Measurements from ENCODE around the gene PMF1.

GRCh38 chr1:156203331-156203730, 9.5 kb upstream of the PMF1 start:
- TF ChIP-seq POLR2A (IDR thresholded peaks at IDR 0.05; ENCODE audit: low read depth, low read length): no peak
- TF ChIP-seq CTCF (IDR thresholded peaks at IDR 0.05; ENCODE audit: extremely low read depth in 1 of 2, insufficient read depth in 1 of 2, low read depth in 1 of 2, low read length in 2 of 2): no peak
- TF ChIP-seq POLR2AphosphoS5 (IDR thresholded peaks at IDR 0.05; ENCODE audit: insufficient read depth, low read depth, low read length): no peak
- no peak for TF ChIP-seq EZH2 (IDR thresholded peaks at IDR 0.05; ENCODE audit: borderline replicate concordance, low read depth, low read length, severe bottlenecking)
- TF ChIP-seq MAX (IDR thresholded peaks at IDR 0.05; ENCODE audit: insufficient read depth, insufficient read length): no peak
- no peak for TF ChIP-seq FOS (IDR thresholded peaks at IDR 0.05; ENCODE audit: borderline replicate concordance, insufficient read depth, low read length)

All from endothelial cell of umbilical vein (primary cell).